Skin of body (tissue), 2 donors: ENCODE results near the gene MEGF9. TPM values are rescaled to one million over a fixed set of nuclear protein-coding genes. Genes with fewer than 3 reads are reported as not detected.
"Not testable (repeated sequence)": the region's sequence is repeated elsewhere in the genome, so short reads cannot be mapped to it uniquely, and the experiment has no call there.

Source experiments
- DNase-seq: peaks from one replicate; lab custom pipeline; 2025; lab: John Stamatoyannopoulos, UW
- total RNA-seq: library from RNA; depleted of rRNA; stranded (reverse); fragments of >200 nt; gene quantifications from one replicate; pipeline ENCODE4 v1.2.3, GENCODE V29; 2014

MEGF9 gene
- total RNA-seq, 1 donor from 2014 or later = 24.2 TPM

- no peak for DNase-seq
These were observed 139.8 kb downstream of the MEGF9 start for GRCh38 chr9:120574473-120574872.

GRCh38 chr9:120572472-120572871, 141.8 kb downstream of the MEGF9 start:
- no peak for DNase-seq

- DNase-seq = no peak
These were observed 142.6 kb downstream of the MEGF9 start for GRCh38 chr9:120571443-120572257.

- DNase-seq = no peak
These were observed 144.0 kb downstream of the MEGF9 start for GRCh38 chr9:120570296-120570695.

- no peak for DNase-seq
These were observed 144.7 kb downstream of the MEGF9 start for GRCh38 chr9:120569556-120569955.

GRCh38 chr9:120568816-120569215, 145.5 kb downstream of the MEGF9 start:
- DNase-seq = no peak

GRCh38 chr9:120567874-120568273, 146.4 kb downstream of the MEGF9 start:
- DNase-seq = no peak

GRCh38 chr9:120567081-120567480, 147.2 kb downstream of the MEGF9 start:
- no peak for DNase-seq

GRCh38 chr9:120564589-120564988, 149.7 kb downstream of the MEGF9 start:
- DNase-seq = no peak

- DNase-seq = no peak
These were observed 151.3 kb downstream of the MEGF9 start for GRCh38 chr9:120562861-120563443.

GRCh38 chr9:120561709-120562108, 152.6 kb downstream of the MEGF9 start:
- DNase-seq = no peak

- DNase-seq = no peak
These were observed 154.7 kb downstream of the MEGF9 start for GRCh38 chr9:120559546-120559945.

GRCh38 chr9:120558454-120558853, 155.8 kb downstream of the MEGF9 start:
- no peak for DNase-seq

- no peak for DNase-seq
These were observed 157.1 kb downstream of the MEGF9 start for GRCh38 chr9:120557205-120557604.

GRCh38 chr9:120556775-120557174, 157.5 kb downstream of the MEGF9 start:
- DNase-seq = no peak

- no peak for DNase-seq
These were observed 158.4 kb downstream of the MEGF9 start for GRCh38 chr9:120555839-120556238.

GRCh38 chr9:120552210-120552704, 162.0 kb downstream of the MEGF9 start:
- not testable (repeated sequence) for DNase-seq

Other genes with a start within 250 kb of the MEGF9 start
- 44.8 TPM for gene CDK5RAP2, start 134.3 kb downstream of the MEGF9 start, total RNA-seq
- gene FBXW2, start 78.9 kb upstream of the MEGF9 start, total RNA-seq = 38.5 TPM
- 29.5 TPM for gene PSMD5, start 128.5 kb upstream of the MEGF9 start, total RNA-seq
- 23.5 TPM for gene PHF19, start 162.7 kb upstream of the MEGF9 start, total RNA-seq
- gene TRAF1, start 212.3 kb upstream of the MEGF9 start, total RNA-seq = 4.1 TPM